Endothelial cell of umbilical vein (primary cell): Measurements from ENCODE around the gene PTPRD.

Experiments
- FOS ChIP-seq: IDR thresholded peaks from 2 replicates; pipeline ENCODE4 v1.6.1; 2011; ENCODE audit warnings: mild to moderate bottlenecking, low read length, moderate library complexity, borderline replicate concordance; ENCODE audit not compliant: insufficient read depth
- TF ChIP-seq, protein P1 (sequence below), 2 donors: IDR thresholded peaks; 1 replicate in 1 of 2; 2 replicates in 1 of 2; pipeline ENCODE4 v1.5.1; 2011; ENCODE audit warnings: low read length in 2 of 2, mild to moderate bottlenecking in 2 of 2, moderate library complexity in 2 of 2, control low read depth in 1 of 2, inconsistent platforms in 1 of 2, low read depth in 1 of 2; ENCODE audit not compliant: insufficient read depth in 1 of 2; ENCODE audit errors: extremely low read depth in 1 of 2
- TF ChIP-seq, protein P2 (sequence below): IDR thresholded peaks from 2 replicates; pipeline ENCODE4 v1.6.1; 2011; ENCODE audit not compliant: insufficient read depth, insufficient read length

GRCh38 chr9:8890695-8891094 is 1722.1 kb downstream of the PTPRD start:
- no peak for TF ChIP-seq FOS
- TF ChIP-seq, protein P1, sequence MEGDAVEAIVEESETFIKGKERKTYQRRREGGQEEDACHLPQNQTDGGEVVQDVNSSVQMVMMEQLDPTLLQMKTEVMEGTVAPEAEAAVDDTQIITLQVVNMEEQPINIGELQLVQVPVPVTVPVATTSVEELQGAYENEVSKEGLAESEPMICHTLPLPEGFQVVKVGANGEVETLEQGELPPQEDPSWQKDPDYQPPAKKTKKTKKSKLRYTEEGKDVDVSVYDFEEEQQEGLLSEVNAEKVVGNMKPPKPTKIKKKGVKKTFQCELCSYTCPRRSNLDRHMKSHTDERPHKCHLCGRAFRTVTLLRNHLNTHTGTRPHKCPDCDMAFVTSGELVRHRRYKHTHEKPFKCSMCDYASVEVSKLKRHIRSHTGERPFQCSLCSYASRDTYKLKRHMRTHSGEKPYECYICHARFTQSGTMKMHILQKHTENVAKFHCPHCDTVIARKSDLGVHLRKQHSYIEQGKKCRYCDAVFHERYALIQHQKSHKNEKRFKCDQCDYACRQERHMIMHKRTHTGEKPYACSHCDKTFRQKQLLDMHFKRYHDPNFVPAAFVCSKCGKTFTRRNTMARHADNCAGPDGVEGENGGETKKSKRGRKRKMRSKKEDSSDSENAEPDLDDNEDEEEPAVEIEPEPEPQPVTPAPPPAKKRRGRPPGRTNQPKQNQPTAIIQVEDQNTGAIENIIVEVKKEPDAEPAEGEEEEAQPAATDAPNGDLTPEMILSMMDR (IDR thresholded peaks at IDR 0.05; ENCODE audit: extremely low read depth in 1 of 2, insufficient read depth in 1 of 2, low read depth in 1 of 2, low read length in 2 of 2) = no peak
- TF ChIP-seq, protein P2, sequence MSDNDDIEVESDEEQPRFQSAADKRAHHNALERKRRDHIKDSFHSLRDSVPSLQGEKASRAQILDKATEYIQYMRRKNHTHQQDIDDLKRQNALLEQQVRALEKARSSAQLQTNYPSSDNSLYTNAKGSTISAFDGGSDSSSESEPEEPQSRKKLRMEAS = no peak
